Measurements from ENCODE around the gene LTBP2. TPM values are rescaled to one million over a fixed set of nuclear protein-coding genes. Genes with fewer than 3 reads are reported as not detected.

LTBP2 gene
- total RNA-seq, 1 experiment from 2014 or later, result 17.4 TPM

DNA sequence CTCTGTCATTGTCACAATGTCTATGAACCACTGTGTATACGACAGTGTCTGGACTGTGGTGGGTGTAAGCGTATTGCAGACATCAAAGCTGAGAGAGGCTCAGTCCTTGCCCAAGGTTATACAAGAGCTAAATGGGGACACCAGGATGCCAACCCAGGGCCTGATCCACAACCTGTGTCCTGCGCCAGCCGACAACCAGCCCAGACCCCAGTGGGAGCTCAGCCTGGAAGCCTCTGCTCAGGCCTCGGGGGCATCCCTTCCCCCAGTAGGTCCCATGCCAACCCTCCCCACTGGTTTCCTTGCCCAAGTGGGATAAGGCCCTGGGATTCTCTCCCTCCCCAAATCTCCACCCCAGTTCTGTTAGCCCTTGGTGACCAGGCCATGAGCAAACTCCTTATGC lies 54.3 kb downstream of the LTBP2 start:
- no peak overlapping the region for H3K27ac ChIP-seq (ENCODE audit: low read length)
- peaks cover 5% of the 10 kb centered on the region for H3K4me1 ChIP-seq (ENCODE audit: insufficient read depth, low read length)
- CTCF ChIA-PET, result no interaction called here
- intact Hi-C loops (cut with micrococcal nuclease), result no loop called here
- DNase-seq (no peak), ATAC-seq (no peak)
- no peaks in the 10 kb centered on the region for H4K20me1 ChIP-seq (ENCODE audit: low read length)
- H3K4me3 ChIP-seq (ENCODE audit: low read length), result no peak overlapping the region
- POLR2A ChIA-PET (ENCODE audit: unreplicated experiment), result no interaction called here
- H3K9ac ChIP-seq (ENCODE audit: low read length), result no peak overlapping the region
- H3F3A ChIP-seq (ENCODE audit: low read length, unreplicated experiment), result no peaks in the 10 kb centered on the region
- no peak for TF ChIP-seq EZH2phosphoT487 (IDR thresholded peaks at IDR 0.05; ENCODE audit: borderline replicate concordance, low read length)
- no peaks in the 10 kb centered on the region for H3K36me3 ChIP-seq (ENCODE audit: low read depth, low read length)
- no peaks in the 10 kb centered on the region for H3K27me3 ChIP-seq (ENCODE audit: low read length)
- H3K79me2 ChIP-seq (ENCODE audit: low read length), result no peaks in the 10 kb centered on the region
- no peak overlapping the region for H2AFZ ChIP-seq (ENCODE audit: low read length)
- H3K9me2 ChIP-seq (replicated peaks; ENCODE audit: low read length), result no peaks in the 10 kb centered on the region
- no peaks in the 10 kb centered on the region for H3K9me3 ChIP-seq (ENCODE audit: low read length)
- H3K4me2 ChIP-seq (ENCODE audit: low read length), result no peak overlapping the region
- no TSS peak for BruUV-seq (replicated peaks)

DNA sequence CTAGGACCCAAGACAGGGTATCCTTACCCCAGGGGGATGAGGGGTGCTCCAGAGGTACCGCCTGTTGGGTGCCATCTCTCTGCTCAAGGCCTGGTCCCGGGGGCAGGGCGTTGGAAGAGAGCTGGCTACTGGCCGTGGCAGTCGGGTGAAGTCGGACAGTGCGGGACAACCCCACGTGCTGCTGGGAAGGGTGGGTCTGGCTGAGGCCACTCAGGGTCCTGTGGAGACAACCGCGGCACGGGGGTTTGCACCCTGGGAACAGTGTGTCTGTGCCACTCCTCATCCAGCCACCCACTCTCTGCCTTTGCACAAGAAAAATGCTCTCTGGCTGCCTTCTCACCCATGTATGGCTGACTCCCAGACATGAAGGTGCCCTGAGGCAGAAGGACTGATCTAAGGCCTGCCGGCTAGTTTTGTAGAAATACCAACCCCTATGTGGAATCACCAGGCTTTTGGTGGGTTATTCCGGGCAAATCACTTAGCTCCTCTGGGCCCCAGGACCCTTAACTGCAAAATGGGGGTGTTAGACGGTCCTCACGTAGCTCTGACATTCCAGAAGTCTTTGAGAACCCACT lies 56.5 kb downstream of the LTBP2 start:
- no peaks in the 10 kb centered on the region for H3K27me3 ChIP-seq (ENCODE audit: low read length)
- TF ChIP-seq EZH2phosphoT487 (IDR thresholded peaks at IDR 0.05; ENCODE audit: borderline replicate concordance, low read length), result no peak
- TF ChIP-seq EZH2 (IDR thresholded peaks at IDR 0.05; ENCODE audit: low read length, unreplicated experiment), result no peak
- TF ChIP-seq, protein P1, sequence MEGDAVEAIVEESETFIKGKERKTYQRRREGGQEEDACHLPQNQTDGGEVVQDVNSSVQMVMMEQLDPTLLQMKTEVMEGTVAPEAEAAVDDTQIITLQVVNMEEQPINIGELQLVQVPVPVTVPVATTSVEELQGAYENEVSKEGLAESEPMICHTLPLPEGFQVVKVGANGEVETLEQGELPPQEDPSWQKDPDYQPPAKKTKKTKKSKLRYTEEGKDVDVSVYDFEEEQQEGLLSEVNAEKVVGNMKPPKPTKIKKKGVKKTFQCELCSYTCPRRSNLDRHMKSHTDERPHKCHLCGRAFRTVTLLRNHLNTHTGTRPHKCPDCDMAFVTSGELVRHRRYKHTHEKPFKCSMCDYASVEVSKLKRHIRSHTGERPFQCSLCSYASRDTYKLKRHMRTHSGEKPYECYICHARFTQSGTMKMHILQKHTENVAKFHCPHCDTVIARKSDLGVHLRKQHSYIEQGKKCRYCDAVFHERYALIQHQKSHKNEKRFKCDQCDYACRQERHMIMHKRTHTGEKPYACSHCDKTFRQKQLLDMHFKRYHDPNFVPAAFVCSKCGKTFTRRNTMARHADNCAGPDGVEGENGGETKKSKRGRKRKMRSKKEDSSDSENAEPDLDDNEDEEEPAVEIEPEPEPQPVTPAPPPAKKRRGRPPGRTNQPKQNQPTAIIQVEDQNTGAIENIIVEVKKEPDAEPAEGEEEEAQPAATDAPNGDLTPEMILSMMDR (conservative IDR thresholded peaks at IDR 0.05; ENCODE audit: low read depth, low read length), result no peak
- BruUV-seq (replicated peaks), result no TSS peak
- H3K27ac ChIP-seq (ENCODE audit: low read length), result no peak overlapping the region
- POLR2A ChIA-PET (ENCODE audit: unreplicated experiment), result no interaction called here
- no peaks in the 10 kb centered on the region for H3K4me1 ChIP-seq (ENCODE audit: insufficient read depth, low read length)
- H3K36me3 ChIP-seq (ENCODE audit: low read depth, low read length), result no peaks in the 10 kb centered on the region
- DNase-seq (no peak), ATAC-seq (no peak)
- intact Hi-C loops (cut with micrococcal nuclease), result no loop called here
- H3K4me3 ChIP-seq (ENCODE audit: low read length), result no peak overlapping the region
- H3F3A ChIP-seq (ENCODE audit: low read length, unreplicated experiment), result no peaks in the 10 kb centered on the region
- no peaks in the 10 kb centered on the region for H3K9me2 ChIP-seq (replicated peaks; ENCODE audit: low read length)
- CTCF ChIA-PET, result no interaction called here
- no peaks in the 10 kb centered on the region for H4K20me1 ChIP-seq (ENCODE audit: low read length)
- no peaks in the 10 kb centered on the region for H3K79me2 ChIP-seq (ENCODE audit: low read length)
- no peak overlapping the region for H2AFZ ChIP-seq (ENCODE audit: low read length)
- H3K9me3 ChIP-seq (ENCODE audit: low read length), result no peaks in the 10 kb centered on the region
- no peak overlapping the region for H3K4me2 ChIP-seq (ENCODE audit: low read length)
- H3K9ac ChIP-seq (ENCODE audit: low read length), result no peak overlapping the region

DNA sequence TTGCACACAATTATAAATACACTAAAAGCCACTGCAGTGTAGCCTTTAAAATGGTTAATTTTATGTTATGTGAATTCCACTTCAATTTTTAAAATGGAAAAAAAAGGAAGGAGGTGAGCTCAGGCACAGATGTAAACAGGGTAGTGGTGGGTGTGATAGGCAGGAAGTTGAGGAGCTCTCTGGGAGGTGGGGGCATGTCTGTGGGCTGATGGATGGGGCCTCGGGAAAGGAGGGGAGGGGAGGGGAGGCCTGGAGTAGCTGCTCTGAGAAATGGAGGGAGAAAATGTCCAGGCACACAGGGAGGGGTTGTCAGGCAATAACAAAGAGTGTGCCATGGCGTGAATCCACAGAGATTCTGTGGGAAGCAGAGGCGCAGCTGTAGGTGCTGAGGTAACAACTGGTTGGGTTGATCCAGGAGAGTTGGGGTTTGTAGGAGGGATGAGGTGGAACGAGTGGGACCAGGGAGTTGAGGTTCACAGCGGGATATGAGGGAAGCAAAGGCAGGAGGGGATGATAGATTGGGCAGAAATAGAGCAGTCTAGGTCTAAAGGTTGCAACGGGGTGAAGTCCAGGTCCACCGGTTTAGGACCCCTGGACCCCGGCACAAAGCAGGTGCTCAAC lies 57.2 kb downstream of the LTBP2 start:
- no peaks in the 10 kb centered on the region for H3K27me3 ChIP-seq (ENCODE audit: low read length)
- ATAC-seq (no peak), DNase-seq (no peak)
- H3K9me3 ChIP-seq (ENCODE audit: low read length), result no peaks in the 10 kb centered on the region
- H3K4me3 ChIP-seq (ENCODE audit: low read length), result no peak overlapping the region
- no peaks in the 10 kb centered on the region for H4K20me1 ChIP-seq (ENCODE audit: low read length)
- CTCF ChIA-PET, result no interaction called here
- H3K4me2 ChIP-seq (ENCODE audit: low read length), result no peak overlapping the region
- no peak overlapping the region for H3K27ac ChIP-seq (ENCODE audit: low read length)
- intact Hi-C loops (cut with micrococcal nuclease), result no loop called here
- POLR2A ChIA-PET (ENCODE audit: unreplicated experiment), result no interaction called here
- H3K79me2 ChIP-seq (ENCODE audit: low read length), result no peaks in the 10 kb centered on the region
- H3K36me3 ChIP-seq (ENCODE audit: low read depth, low read length), result no peaks in the 10 kb centered on the region
- no TSS peak for BruUV-seq (replicated peaks)
- peaks cover 3% of the 10 kb centered on the region for H3K4me1 ChIP-seq (ENCODE audit: insufficient read depth, low read length)
- TF ChIP-seq, protein P1 (conservative IDR thresholded peaks at IDR 0.05; ENCODE audit: low read depth, low read length), result no peak
- TF ChIP-seq EZH2phosphoT487 (IDR thresholded peaks at IDR 0.05; ENCODE audit: borderline replicate concordance, low read length) (no peak), EZH2 (IDR thresholded peaks at IDR 0.05; ENCODE audit: low read length, unreplicated experiment) (no peak)
- H3F3A ChIP-seq (ENCODE audit: low read length, unreplicated experiment), result no peaks in the 10 kb centered on the region
- no peak overlapping the region for H3K9ac ChIP-seq (ENCODE audit: low read length)
- no peaks in the 10 kb centered on the region for H3K9me2 ChIP-seq (replicated peaks; ENCODE audit: low read length)
- H2AFZ ChIP-seq (ENCODE audit: low read length), result no peak overlapping the region
